PFSK-1 (cell line): ENCODE measurements around the gene FAS.

ENCODE experiments used
- FOXP2 ChIP-seq: optimal IDR thresholded peaks from 2 replicates; pipeline ENCODE3; 2011; ENCODE audit warnings: borderline replicate concordance, control low read depth, inconsistent platforms; ENCODE audit not compliant: insufficient read depth; ENCODE audit errors: extremely low read length, extremely low read depth
- POLR2AphosphoS5 ChIP-seq: IDR thresholded peaks from 2 replicates; pipeline ENCODE4 v1.6.1; 2012; ENCODE audit warnings: low read depth, mild to moderate bottlenecking, control low read depth, low read length, moderate library complexity
- SIN3A ChIP-seq: IDR thresholded peaks from 2 replicates; pipeline ENCODE4 v1.6.1; 2012; ENCODE audit warnings: mild to moderate bottlenecking, low read length, moderate library complexity, borderline replicate concordance; ENCODE audit not compliant: insufficient read depth
- TAF1 ChIP-seq: IDR thresholded peaks from 2 replicates; pipeline ENCODE4 v1.6.1; 2012; ENCODE audit warnings: low read length, control low read depth, borderline replicate concordance; ENCODE audit not compliant: insufficient read depth
- TF ChIP-seq, protein P1 (sequence below), 2 experiments: IDR thresholded peaks; 2 replicates each; pipeline versions ENCODE4 v1.6.1 to v1.8.0; 2011 to 2012; ENCODE audit warnings: low read depth in 2 of 2, low read length in 2 of 2, control low read depth in 1 of 2, inconsistent platforms in 1 of 2, mild to moderate bottlenecking in 1 of 2, moderate library complexity in 1 of 2; ENCODE audit not compliant: insufficient read depth in 1 of 2

The FAS gene

GRCh38 chr10:89037096-89037495 is 46.5 kb downstream of the FAS start:
- TF ChIP-seq, protein P1, sequence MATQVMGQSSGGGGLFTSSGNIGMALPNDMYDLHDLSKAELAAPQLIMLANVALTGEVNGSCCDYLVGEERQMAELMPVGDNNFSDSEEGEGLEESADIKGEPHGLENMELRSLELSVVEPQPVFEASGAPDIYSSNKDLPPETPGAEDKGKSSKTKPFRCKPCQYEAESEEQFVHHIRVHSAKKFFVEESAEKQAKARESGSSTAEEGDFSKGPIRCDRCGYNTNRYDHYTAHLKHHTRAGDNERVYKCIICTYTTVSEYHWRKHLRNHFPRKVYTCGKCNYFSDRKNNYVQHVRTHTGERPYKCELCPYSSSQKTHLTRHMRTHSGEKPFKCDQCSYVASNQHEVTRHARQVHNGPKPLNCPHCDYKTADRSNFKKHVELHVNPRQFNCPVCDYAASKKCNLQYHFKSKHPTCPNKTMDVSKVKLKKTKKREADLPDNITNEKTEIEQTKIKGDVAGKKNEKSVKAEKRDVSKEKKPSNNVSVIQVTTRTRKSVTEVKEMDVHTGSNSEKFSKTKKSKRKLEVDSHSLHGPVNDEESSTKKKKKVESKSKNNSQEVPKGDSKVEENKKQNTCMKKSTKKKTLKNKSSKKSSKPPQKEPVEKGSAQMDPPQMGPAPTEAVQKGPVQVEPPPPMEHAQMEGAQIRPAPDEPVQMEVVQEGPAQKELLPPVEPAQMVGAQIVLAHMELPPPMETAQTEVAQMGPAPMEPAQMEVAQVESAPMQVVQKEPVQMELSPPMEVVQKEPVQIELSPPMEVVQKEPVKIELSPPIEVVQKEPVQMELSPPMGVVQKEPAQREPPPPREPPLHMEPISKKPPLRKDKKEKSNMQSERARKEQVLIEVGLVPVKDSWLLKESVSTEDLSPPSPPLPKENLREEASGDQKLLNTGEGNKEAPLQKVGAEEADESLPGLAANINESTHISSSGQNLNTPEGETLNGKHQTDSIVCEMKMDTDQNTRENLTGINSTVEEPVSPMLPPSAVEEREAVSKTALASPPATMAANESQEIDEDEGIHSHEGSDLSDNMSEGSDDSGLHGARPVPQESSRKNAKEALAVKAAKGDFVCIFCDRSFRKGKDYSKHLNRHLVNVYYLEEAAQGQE (IDR thresholded peaks at IDR 0.05; ENCODE audit: insufficient read depth in 1 of 2, low read depth in 2 of 2, low read length in 2 of 2): no peak
- TF ChIP-seq FOXP2: no peak
- no peak for TF ChIP-seq SIN3A
- no peak for TF ChIP-seq TAF1
- no peak for TF ChIP-seq POLR2AphosphoS5

- TF ChIP-seq, protein P1 (IDR thresholded peaks at IDR 0.05; ENCODE audit: insufficient read depth in 1 of 2, low read depth in 2 of 2, low read length in 2 of 2): no peak
- no peak for TF ChIP-seq POLR2AphosphoS5
- TF ChIP-seq TAF1: no peak
These were observed 52.0 kb downstream of the FAS start for GRCh38 chr10:89042562-89042961.

DNA sequence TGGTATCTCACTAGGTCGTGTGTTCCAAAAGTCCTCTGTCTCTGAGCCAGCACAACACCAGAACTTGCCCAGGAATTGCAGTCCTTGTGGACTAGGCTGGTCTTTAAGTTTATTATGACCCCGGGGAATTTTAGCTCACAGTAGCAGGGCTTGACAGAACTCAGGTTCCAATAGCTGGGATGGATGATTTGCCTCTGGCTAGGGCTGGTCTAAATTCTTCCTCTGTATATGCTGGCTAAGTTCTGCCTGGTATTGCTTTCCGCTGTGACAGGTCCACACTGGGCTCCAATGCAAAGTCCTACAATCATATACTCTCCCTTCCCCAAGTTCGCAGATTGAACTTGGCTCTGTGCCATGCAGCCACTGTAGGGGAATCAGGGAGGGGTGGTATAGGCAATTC is 52.5 kb downstream of the FAS start:
- TF ChIP-seq, protein P1 (IDR thresholded peaks at IDR 0.05; ENCODE audit: insufficient read depth in 1 of 2, low read depth in 2 of 2, low read length in 2 of 2): no peak
- TF ChIP-seq POLR2AphosphoS5: no peak
- no peak for TF ChIP-seq FOXP2
- TF ChIP-seq TAF1: no peak
- TF ChIP-seq SIN3A: no peak

DNA sequence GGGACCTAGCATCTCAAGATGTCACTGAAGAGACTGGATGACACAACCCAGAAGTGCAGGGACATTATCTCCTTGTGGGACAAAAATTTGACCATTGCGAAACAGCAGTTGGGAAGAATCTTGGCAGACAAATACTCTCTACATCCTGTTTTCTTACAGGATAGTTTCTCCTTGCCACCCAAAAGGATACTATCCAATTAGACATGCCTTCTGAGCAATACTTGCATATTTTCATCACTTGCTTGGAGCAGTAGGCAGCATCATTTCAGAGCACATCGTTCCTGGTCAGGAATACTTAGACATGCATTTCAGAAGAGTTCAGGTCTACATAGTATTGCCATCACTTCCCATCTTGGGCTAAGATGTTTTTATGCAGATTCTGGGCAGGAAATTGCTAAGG is 56.8 kb downstream of the FAS start:
- TF ChIP-seq POLR2AphosphoS5 (no peak), TAF1 (no peak), FOXP2 (no peak), SIN3A (no peak)
- TF ChIP-seq, protein P1 (IDR thresholded peaks at IDR 0.05; ENCODE audit: insufficient read depth in 1 of 2, low read depth in 2 of 2, low read length in 2 of 2): no peak

GRCh38 chr10:89051593-89051992 is 61.0 kb downstream of the FAS start:
- TF ChIP-seq, protein P1 (IDR thresholded peaks at IDR 0.05; ENCODE audit: insufficient read depth in 1 of 2, low read depth in 2 of 2, low read length in 2 of 2): no peak
- TF ChIP-seq FOXP2: no peak
- no peak for TF ChIP-seq SIN3A
- TF ChIP-seq POLR2AphosphoS5: no peak
- TF ChIP-seq TAF1: no peak
